Activated CD4-positive, alpha-beta memory T cell treated with anti-CD3 and anti-CD28 coated beads, Interleukin-2, amount 10 ng/mL, durations not matched to agents 7 days and 5 days (primary cell): ENCODE data around the gene PPFIA2. TPM values are rescaled to one million over a fixed set of nuclear protein-coding genes. Genes with fewer than 3 reads are reported as not detected.
"Not testable (repeated sequence)": the region's sequence is repeated elsewhere in the genome, so short reads cannot be mapped to it uniquely, and the experiment has no call there.

Experiments used
- CTCF ChIA-PET: fragments of 350-600 bp; sonication (Branson Sonifier 250); formaldehyde crosslinking; loops from one replicate; lab custom pipeline; 2021; ENCODE audit warnings: antibody characterized with exemption, inconsistent platforms; lab: Charles Lee
- POLR2A ChIA-PET: fragments of 350-600 bp; sonication (Branson Sonifier 250); formaldehyde crosslinking; loops from one replicate; lab custom pipeline; 2021; ENCODE audit warnings: antibody characterized with exemption; lab: Charles Lee
- DNase-seq: peaks from one replicate; pipeline ENCODE4 v3.0.0-alpha.2; 2020
- H3K27ac Mint-ChIP-seq: one replicate; pipeline ENCODE4 v1.8.0; 2021; ENCODE audit warnings: mild to moderate bottlenecking, mixed read lengths
- H3K27me3 Mint-ChIP-seq: one replicate; pipeline ENCODE4 v1.8.0; 2021; ENCODE audit warnings: mixed read lengths
- H3K36me3 Mint-ChIP-seq: one replicate; pipeline ENCODE4 v1.8.0; 2021; ENCODE audit warnings: low read depth, mixed read lengths
- H3K4me1 Mint-ChIP-seq: one replicate; pipeline ENCODE4 v1.8.0; 2021; ENCODE audit warnings: mixed read lengths
- H3K4me3 Mint-ChIP-seq: one replicate; pipeline ENCODE4 v1.8.0; 2021; ENCODE audit warnings: mild to moderate bottlenecking, mixed read lengths
- H3K9me3 Mint-ChIP-seq: one replicate; pipeline ENCODE4 v1.8.0; 2021; ENCODE audit warnings: mixed read lengths
- total RNA-seq, 2 experiments: library from RNA; stranded (reverse); gene quantifications; one replicate each; pipeline ENCODE4 v1.2.3, GENCODE V29; 2021

The PPFIA2 gene
- total RNA-seq, 2 experiments from 2014 or later: not detected

DNA sequence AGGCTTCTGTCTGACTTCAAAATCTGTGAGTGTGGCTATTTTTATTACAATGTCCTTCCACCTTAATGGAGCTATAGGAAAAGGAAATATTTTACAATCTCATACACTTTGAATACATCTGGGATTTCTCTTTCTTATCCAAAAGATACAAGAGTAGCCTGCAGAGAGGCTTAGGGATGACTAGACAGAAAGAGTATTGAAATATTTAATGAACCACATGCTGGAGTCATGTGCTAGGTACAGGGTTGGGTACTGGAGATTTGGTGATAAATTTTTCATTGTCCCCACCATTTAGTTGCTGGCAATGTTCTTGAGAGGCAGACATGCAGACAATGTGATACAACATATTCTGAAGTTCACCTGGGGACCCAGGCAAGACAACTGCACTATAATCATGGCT, 126.0 kb downstream of the PPFIA2 start:
- peaks cover 1% of the 10 kb centered on the region for H3K27me3 Mint-ChIP-seq
- H3K4me3 Mint-ChIP-seq: no peak overlapping the region
- H3K36me3 Mint-ChIP-seq: no peaks in the 10 kb centered on the region
- ChIA-PET POLR2A (no interaction called here), CTCF (no interaction called here)
- no peak for DNase-seq
- H3K4me1 Mint-ChIP-seq: no peaks in the 10 kb centered on the region
- no peak overlapping the region for H3K27ac Mint-ChIP-seq
- no peaks in the 10 kb centered on the region for H3K9me3 Mint-ChIP-seq

GRCh38 chr12:81627336-81628189, 131.6 kb downstream of the PPFIA2 start:
- no peaks in the 10 kb centered on the region for H3K4me1 Mint-ChIP-seq
- no peaks in the 10 kb centered on the region for H3K27me3 Mint-ChIP-seq
- no peaks in the 10 kb centered on the region for H3K36me3 Mint-ChIP-seq

DNA sequence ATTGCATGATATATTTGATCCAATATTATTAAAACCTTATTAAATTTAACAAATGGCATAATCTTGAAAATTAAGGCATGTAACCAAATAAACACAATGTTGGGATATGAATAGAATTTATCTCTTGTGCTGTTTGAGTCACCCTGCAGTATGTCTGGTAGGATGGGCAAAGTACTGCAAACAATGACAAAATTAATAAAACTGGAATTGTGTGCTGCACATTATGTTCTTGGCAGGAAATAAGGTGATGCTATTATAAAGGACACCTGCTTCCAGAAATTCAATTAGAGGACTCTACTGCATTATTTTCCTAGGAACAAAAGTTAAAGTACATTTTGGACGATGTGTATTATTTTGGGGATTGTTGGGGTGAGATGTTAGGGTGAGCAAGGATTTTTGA, 132.7 kb downstream of the PPFIA2 start:
- H3K9me3 Mint-ChIP-seq: no peaks in the 10 kb centered on the region
- ChIA-PET POLR2A (no interaction called here), CTCF (no interaction called here)
- no peak overlapping the region for H3K4me3 Mint-ChIP-seq
- H3K27me3 Mint-ChIP-seq: no peaks in the 10 kb centered on the region
- DNase-seq: no peak
- no peak overlapping the region for H3K27ac Mint-ChIP-seq
- no peaks in the 10 kb centered on the region for H3K36me3 Mint-ChIP-seq
- H3K4me1 Mint-ChIP-seq: no peaks in the 10 kb centered on the region

More at GRCh38 chr12:81627336-81628189, 131.6 kb downstream of the PPFIA2 start:
- no peak overlapping the region for H3K4me3 Mint-ChIP-seq
- POLR2A ChIA-PET: no interaction called here
- no peak for DNase-seq
- CTCF ChIA-PET: interaction anchor here (0.7 kb wide), 1 partner anchor 600 kb away, joined by 3 read pairs; no protein-coding TSS in a partner anchor
- H3K27ac Mint-ChIP-seq: no peak overlapping the region
- no peaks in the 10 kb centered on the region for H3K9me3 Mint-ChIP-seq

DNA sequence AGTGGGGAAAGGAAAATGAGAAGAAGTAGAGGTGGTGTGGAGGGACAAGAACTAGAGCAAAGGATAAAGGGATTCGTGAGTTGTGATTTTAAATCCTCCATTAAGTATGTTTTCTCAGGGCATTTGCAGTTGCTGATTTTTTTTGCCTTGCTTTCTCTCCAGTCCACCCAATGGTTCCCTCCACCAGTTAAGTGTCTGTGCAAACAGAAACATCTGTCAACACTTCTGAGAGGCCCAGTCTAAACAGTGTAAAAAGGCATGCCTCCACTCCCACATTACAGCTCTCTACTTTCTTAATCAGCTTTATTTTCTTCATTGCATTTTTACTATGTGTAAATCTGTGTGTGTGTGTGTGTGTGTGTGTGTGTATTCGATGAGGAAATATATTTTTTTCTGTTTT, 141.2 kb downstream of the PPFIA2 start:
- no peaks in the 10 kb centered on the region for H3K9me3 Mint-ChIP-seq
- H3K27ac Mint-ChIP-seq: no peak overlapping the region
- no peaks in the 10 kb centered on the region for H3K4me1 Mint-ChIP-seq
- no peak for DNase-seq
- no peaks in the 10 kb centered on the region for H3K36me3 Mint-ChIP-seq
- H3K27me3 Mint-ChIP-seq: peaks cover 1% of the 10 kb centered on the region
- ChIA-PET CTCF (no interaction called here), POLR2A (no interaction called here)
- H3K4me3 Mint-ChIP-seq: no peak overlapping the region

DNA sequence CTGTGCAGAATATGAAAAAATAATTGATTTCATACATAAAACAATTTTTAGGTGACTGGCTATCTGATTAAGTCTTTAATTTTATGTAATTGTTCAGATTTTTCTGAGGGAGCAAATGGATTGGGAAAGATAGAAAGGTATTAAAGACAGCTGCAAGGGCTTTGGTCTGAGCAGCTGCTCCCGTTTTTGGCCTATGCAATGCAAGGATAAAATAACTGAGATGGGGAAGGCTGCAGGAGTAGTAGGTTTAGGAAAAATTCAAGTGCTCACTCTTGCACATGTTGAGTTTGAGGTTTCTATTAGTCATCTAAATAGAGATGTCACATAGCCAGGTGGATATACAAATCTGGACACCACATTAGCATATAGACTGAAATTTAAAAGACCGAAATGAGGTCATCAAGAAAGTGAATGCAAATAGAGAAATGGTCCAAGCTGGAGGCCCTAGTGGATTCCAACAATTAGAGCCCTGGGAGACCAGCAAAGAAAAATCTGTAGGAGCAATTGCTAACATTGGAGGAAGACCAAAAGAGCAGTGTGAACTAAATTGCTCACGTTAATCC, 144.0 kb downstream of the PPFIA2 start:
- Mint-ChIP-seq H3K9me3 (no peaks in the 10 kb centered on the region), H3K4me1 (no peaks in the 10 kb centered on the region), H3K27ac (no peak overlapping the region), H3K27me3 (peaks cover 1% of the 10 kb centered on the region), H3K4me3 (no peak overlapping the region), H3K36me3 (no peaks in the 10 kb centered on the region)
- CTCF ChIA-PET: no interaction called here
- DNase-seq: no peak
- POLR2A ChIA-PET: no interaction called here

DNA sequence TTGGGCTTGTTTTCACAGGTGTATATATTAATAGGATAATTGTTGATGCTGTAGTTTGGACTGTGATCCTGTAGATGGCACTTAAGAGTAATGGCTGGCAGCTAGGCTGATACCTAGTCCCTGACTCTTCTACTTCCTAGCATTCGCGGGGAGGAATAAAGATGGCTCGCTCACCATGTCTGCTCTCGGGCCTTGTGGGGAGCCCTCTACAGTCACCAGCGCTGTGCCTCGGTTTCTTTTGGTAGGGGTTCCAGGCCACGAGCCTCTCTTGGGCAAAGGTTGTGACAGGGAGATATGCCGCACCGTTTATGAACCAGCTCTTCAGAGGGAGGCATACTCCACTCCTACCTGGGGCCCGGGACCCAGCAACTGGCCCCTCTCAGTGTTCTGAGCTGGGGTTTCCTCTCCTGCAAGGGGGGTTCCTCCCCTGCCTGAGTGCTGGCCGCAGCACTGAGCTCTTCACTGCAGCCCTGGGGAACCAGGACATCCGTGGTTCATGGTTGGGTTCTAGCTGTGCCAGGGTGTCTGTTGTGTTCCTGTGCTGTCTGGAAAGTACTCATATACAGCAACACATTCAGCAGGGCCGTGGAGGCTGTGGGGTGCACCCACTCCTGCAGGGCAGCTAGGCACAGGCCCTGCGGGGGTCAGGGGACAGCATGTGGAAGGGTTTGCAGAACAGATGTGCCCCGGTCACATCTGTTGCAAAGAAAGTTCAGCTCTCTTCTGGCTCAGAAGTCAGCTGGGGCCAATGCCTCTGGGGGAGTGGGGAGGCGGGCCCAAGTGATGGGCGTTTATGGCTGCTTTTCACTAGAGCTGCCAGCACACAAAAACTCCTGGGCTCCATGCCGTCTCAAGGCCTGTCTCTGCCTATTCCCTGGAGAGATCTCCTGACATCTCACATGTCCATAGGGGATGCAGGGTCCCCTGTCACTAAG, 147.9 kb downstream of the PPFIA2 start:
- ChIA-PET POLR2A (no interaction called here), CTCF (no interaction called here)
- Mint-ChIP-seq H3K27ac (no peak overlapping the region), H3K9me3 (no peaks in the 10 kb centered on the region), H3K4me3 (no peak overlapping the region), H3K36me3 (no peaks in the 10 kb centered on the region), H3K27me3 (peaks cover 4% of the 10 kb centered on the region), H3K4me1 (no peaks in the 10 kb centered on the region)
- DNase-seq: no peak

GRCh38 chr12:81597928-81598604, 161.1 kb downstream of the PPFIA2 start:
- Mint-ChIP-seq H3K9me3 (no peaks in the 10 kb centered on the region), H3K27ac (no peak overlapping the region), H3K27me3 (no peaks in the 10 kb centered on the region), H3K4me1 (no peaks in the 10 kb centered on the region), H3K36me3 (no peaks in the 10 kb centered on the region), H3K4me3 (no peak overlapping the region)
- no peak for DNase-seq
- CTCF ChIA-PET: no interaction called here
- POLR2A ChIA-PET: no interaction called here

- ChIA-PET CTCF (no interaction called here), POLR2A (no interaction called here)
- Mint-ChIP-seq H3K4me1 (no peaks in the 10 kb centered on the region), H3K27me3 (no peaks in the 10 kb centered on the region), H3K9me3 (peaks cover 5% of the 10 kb centered on the region), H3K36me3 (no peaks in the 10 kb centered on the region), H3K27ac (no peak overlapping the region), H3K4me3 (no peak overlapping the region)
- no peak for DNase-seq
Observed at GRCh38 chr12:81596558-81596957, 162.6 kb downstream of the PPFIA2 start.

GRCh38 chr12:81591256-81591655, 167.9 kb downstream of the PPFIA2 start:
- ChIA-PET POLR2A (no interaction called here), CTCF (no interaction called here)
- H3K4me1 Mint-ChIP-seq: no peaks in the 10 kb centered on the region
- H3K36me3 Mint-ChIP-seq: no peaks in the 10 kb centered on the region
- no peak for DNase-seq
- H3K9me3 Mint-ChIP-seq: peaks cover 10% of the 10 kb centered on the region
- H3K27ac Mint-ChIP-seq: no peak overlapping the region
- no peaks in the 10 kb centered on the region for H3K27me3 Mint-ChIP-seq
- no peak overlapping the region for H3K4me3 Mint-ChIP-seq

- H3K36me3 Mint-ChIP-seq, DNase-seq, H3K27me3 Mint-ChIP-seq, CTCF ChIA-PET, H3K27ac Mint-ChIP-seq, POLR2A ChIA-PET, H3K4me3 Mint-ChIP-seq, H3K4me1 Mint-ChIP-seq: not testable (repeated sequence)
- peaks cover 10% of the 10 kb centered on the region for H3K9me3 Mint-ChIP-seq
Observed at GRCh38 chr12:81590703-81591102, 168.4 kb downstream of the PPFIA2 start.

DNA sequence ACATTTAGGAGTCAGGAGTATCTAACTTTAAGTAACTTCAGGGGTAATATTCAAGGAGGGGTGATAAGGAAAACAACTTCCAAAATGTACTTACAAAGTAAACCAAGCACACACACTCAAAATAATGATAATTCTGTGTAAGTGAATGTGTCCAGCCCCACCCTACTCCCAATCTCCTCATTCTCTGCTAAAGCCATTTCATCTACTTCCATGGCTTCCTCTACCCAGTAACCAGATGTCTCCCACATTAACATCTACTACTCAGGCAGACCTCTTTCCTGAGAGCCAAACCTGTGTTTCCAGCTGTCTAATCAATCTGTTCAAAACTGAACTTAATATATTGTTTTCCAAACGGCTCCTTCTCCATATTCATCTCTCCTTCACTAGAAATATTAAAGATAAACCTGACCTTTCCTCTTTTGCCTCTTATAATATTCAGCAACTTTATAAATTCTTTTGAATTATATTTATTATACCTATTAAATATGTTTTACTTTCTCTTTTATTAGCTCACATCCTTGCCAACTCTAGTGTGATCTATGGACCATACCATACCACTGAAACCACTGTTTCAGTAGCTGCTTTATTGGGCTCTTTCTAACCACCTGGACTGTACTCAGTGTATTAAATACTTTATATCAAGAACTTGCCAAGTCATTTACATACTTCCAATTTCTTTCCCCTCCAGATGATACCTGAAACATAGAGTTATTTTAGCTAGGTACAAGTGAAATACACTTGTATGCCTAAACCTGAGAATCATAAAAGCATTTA, 170.7 kb downstream of the PPFIA2 start:
- ChIA-PET POLR2A (no interaction called here), CTCF (no interaction called here)
- DNase-seq: no peak
- H3K4me1 Mint-ChIP-seq: no peaks in the 10 kb centered on the region
- no peaks in the 10 kb centered on the region for H3K36me3 Mint-ChIP-seq
- H3K27ac Mint-ChIP-seq: no peak overlapping the region
- no peaks in the 10 kb centered on the region for H3K27me3 Mint-ChIP-seq
- H3K9me3 Mint-ChIP-seq: peaks cover 10% of the 10 kb centered on the region
- H3K4me3 Mint-ChIP-seq: no peak overlapping the region

DNA sequence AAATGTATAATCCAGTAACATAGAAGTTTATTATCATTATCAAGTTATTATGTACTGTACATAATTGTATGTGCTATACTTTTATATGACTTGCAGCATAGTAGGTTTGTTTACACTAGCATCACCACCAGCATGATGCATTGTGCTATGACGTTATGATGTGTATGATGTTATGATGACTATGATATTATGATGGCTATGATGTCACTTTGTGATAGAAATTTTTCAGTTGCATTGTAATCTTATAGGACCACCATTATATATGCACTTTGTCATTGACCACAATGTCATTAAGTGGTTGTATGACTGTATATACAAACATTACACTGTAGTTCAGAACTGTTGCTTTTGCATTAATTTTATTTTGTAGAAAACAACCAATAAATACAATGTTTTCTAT, 173.4 kb downstream of the PPFIA2 start:
- no peaks in the 10 kb centered on the region for H3K4me1 Mint-ChIP-seq

More for the DNA sequence above, 173.4 kb downstream of the PPFIA2 start:
- no peaks in the 10 kb centered on the region for H3K27me3 Mint-ChIP-seq
- no peak overlapping the region for H3K27ac Mint-ChIP-seq
- DNase-seq: no peak
- no peaks in the 10 kb centered on the region for H3K36me3 Mint-ChIP-seq
- CTCF ChIA-PET: no interaction called here
- no peak overlapping the region for H3K4me3 Mint-ChIP-seq
- H3K9me3 Mint-ChIP-seq: peaks cover 3% of the 10 kb centered on the region
- POLR2A ChIA-PET: no interaction called here
